K562 (cell line): ENCODE measurements around the gene ZKSCAN1. TPM values are rescaled to one million over a fixed set of nuclear protein-coding genes. Genes with fewer than 3 reads are reported as not detected.

ENCODE experiments used
- CREB3 ChIP-seq: fragments of 450-650 bp; conservative IDR thresholded peaks from 2 replicates; pipeline ENCODE4 v1.6.1; 2016; ENCODE audit warnings: missing genetic modification characterization, low read depth, mild to moderate bottlenecking, missing compliant biosample characterization, moderate library complexity
- CREB3L1 ChIP-seq: fragments of 450-650 bp; IDR thresholded peaks from 2 replicates; pipeline ENCODE4 v1.6.1; 2014; ENCODE audit warnings: low read depth, mild to moderate bottlenecking, moderate library complexity, borderline replicate concordance
- CREM ChIP-seq: IDR thresholded peaks from 2 replicates; pipeline ENCODE4 v1.6.1; 2014; ENCODE audit warnings: antibody characterized with exemption, low read depth
- ETS1 ChIP-seq: conservative IDR thresholded peaks from 2 replicates; pipeline ENCODE4 v1.6.1; 2011; ENCODE audit warnings: low read depth, mild to moderate bottlenecking, low read length; ENCODE audit not compliant: control insufficient read depth
- HCFC1 ChIP-seq: IDR thresholded peaks from 2 replicates; pipeline ENCODE4 v1.6.1; 2012; ENCODE audit warnings: low read depth, low read length, improper control_type of control experiment
- IRF9 ChIP-seq: fragments of 450-650 bp; IDR thresholded peaks from 2 replicates; pipeline ENCODE4 v1.6.1; 2016; ENCODE audit warnings: missing biosample characterization, missing genetic modification characterization
- L3MBTL2 ChIP-seq: fragments of 450-650 bp; IDR thresholded peaks from 2 replicates; pipeline ENCODE4 v1.6.1; 2016; ENCODE audit warnings: mild to moderate bottlenecking, moderate library complexity
- PCBP2 ChIP-seq: fragments of 200-400 bp; formaldehyde crosslinking; IDR thresholded peaks from 2 replicates; pipeline ENCODE4 v1.6.1; 2018; ENCODE audit warnings: low read length, low read depth, mild to moderate bottlenecking, moderate library complexity; ENCODE audit not compliant: poor library complexity, severe bottlenecking
- SIRT6 ChIP-seq: IDR thresholded peaks from one replicate; pipeline ENCODE4 v1.6.1; 2012; ENCODE audit warnings: low read depth, mild to moderate bottlenecking, control low read depth, inconsistent platforms, low read length, moderate library complexity
- ZHX1 ChIP-seq: fragments of 150-350 bp; conservative IDR thresholded peaks from 2 replicates; pipeline ENCODE4 v1.6.1; 2014; ENCODE audit warnings: low read length
- ZNF174 ChIP-seq: fragments of 250-450 bp; sonication (Bioruptor Pico); IDR thresholded peaks from 2 replicates; pipeline ENCODE4 v1.4.0; 2020; ENCODE audit warnings: mild to moderate bottlenecking
- ZNF232 ChIP-seq: sonication (generic); formaldehyde crosslinking; IDR thresholded peaks from 2 replicates; pipeline ENCODE4 v1.8.0; 2022; ENCODE audit warnings: mild to moderate bottlenecking, missing genetic modification reagents
- ZNF512 ChIP-seq: IDR thresholded peaks from 2 replicates; pipeline ENCODE4 v1.6.1; 2016; ENCODE audit warnings: missing genetic modification characterization, missing compliant biosample characterization
- ZNF57 ChIP-seq: fragments of 450-650 bp; formaldehyde crosslinking; IDR thresholded peaks from 2 replicates; pipeline ENCODE4 v1.4.0; 2020; ENCODE audit warnings: mild to moderate bottlenecking, moderate library complexity
- polyA plus RNA-seq, 8 experiments: library from polyadenylated mRNA; depleted of rRNA in 4 of 8; stranded (reverse) in 5 of 8; unstranded in 3 of 8; fragments of >200 nt; fragmentation: Nextera tagmentation in 2 of 8; fragmentation: Illumina TruSeq in 1 of 8; extraction: Ambion mirVana in 2 of 8; extraction: Trizol in 1 of 8; gene quantifications; 2 replicates each; pipeline versions ENCODE4 v1.2.1 to v1.2.3, GENCODE V29; 2011 to 2014; ENCODE audit warnings: inconsistent platforms in 1 of 8, missing spikeins in 1 of 8
- total RNA-seq, 7 experiments: library from RNA; depleted of rRNA in 6 of 7; stranded (reverse); fragments of >200 nt in 6 of 7; fragmentation: Illumina TruSeq in 2 of 7; extraction: Trizol in 2 of 7; gene quantifications; 2 replicates each; pipeline versions ENCODE4 v1.2.1 to v1.2.3, GENCODE V29; 2011 to 2021; ENCODE audit warnings: low replicate concordance in 1 of 7
- TF ChIP-seq, protein P1 (sequence below): sonication (generic); formaldehyde crosslinking; IDR thresholded peaks from 2 replicates; pipeline ENCODE4 v1.8.0; 2022; ENCODE audit warnings: mild to moderate bottlenecking, low read depth, missing genetic modification reagents

The ZKSCAN1 gene
- total and polyA plus RNA-seq, 9 of the 15 experiments (the other 6 are each of a cell fraction or from before 2014, with no cell fraction given), result 5.3 to 43.0 (median 23.2) TPM

GRCh38 chr7:100088621-100089457, 73.4 kb downstream of the ZKSCAN1 start, which contains the start of gene COPS6 (continued):
- TF ChIP-seq SIRT6, result no peak
- TF ChIP-seq ZNF174 (CRISPR knock-in tag), result no peak
- TF ChIP-seq ZNF232 (CRISPR knock-in tag), result peak; percentile 98
- TF ChIP-seq, protein P1, sequence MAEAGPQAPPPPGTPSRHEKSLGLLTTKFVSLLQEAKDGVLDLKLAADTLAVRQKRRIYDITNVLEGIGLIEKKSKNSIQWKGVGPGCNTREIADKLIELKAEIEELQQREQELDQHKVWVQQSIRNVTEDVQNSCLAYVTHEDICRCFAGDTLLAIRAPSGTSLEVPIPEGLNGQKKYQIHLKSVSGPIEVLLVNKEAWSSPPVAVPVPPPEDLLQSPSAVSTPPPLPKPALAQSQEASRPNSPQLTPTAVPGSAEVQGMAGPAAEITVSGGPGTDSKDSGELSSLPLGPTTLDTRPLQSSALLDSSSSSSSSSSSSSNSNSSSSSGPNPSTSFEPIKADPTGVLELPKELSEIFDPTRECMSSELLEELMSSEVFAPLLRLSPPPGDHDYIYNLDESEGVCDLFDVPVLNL (CRISPR knock-in tag), result peak; percentile 88
- 0 out of 2 replicates have a peak, but pooled peaks have one; percentile 53 for TF ChIP-seq ETS1
- peak; percentile 55; the same call in 1 of the 2 replicates for TF ChIP-seq ZHX1
- peak; percentile 99 for TF ChIP-seq L3MBTL2
- peak; percentile 6; the same call in 1 of the 2 replicates for TF ChIP-seq ZNF57 (CRISPR knock-in tag)
- no peak for TF ChIP-seq IRF9 (tag)
- no peak for TF ChIP-seq ZNF512
- TF ChIP-seq CREM, result peak; percentile 68
- peak; percentile 92 for TF ChIP-seq CREB3
- TF ChIP-seq CREB3L1, result peak; percentile 85; the same call in 1 of the 2 replicates
- peak; percentile 66 for TF ChIP-seq HCFC1
- no peak for TF ChIP-seq PCBP2
